OCI-M2 (cell line): ENCODE measurements around the gene S100B.
"Not testable (repeated sequence)": the region's sequence is repeated elsewhere in the genome, so short reads cannot be mapped to it uniquely, and the experiment has no call there.

Source experiments
- DNase-seq: peaks from one replicate; lab custom pipeline; 2025; ENCODE audit not compliant: unreplicated experiment; lab: John Stamatoyannopoulos, UW

Gene S100B

DNA sequence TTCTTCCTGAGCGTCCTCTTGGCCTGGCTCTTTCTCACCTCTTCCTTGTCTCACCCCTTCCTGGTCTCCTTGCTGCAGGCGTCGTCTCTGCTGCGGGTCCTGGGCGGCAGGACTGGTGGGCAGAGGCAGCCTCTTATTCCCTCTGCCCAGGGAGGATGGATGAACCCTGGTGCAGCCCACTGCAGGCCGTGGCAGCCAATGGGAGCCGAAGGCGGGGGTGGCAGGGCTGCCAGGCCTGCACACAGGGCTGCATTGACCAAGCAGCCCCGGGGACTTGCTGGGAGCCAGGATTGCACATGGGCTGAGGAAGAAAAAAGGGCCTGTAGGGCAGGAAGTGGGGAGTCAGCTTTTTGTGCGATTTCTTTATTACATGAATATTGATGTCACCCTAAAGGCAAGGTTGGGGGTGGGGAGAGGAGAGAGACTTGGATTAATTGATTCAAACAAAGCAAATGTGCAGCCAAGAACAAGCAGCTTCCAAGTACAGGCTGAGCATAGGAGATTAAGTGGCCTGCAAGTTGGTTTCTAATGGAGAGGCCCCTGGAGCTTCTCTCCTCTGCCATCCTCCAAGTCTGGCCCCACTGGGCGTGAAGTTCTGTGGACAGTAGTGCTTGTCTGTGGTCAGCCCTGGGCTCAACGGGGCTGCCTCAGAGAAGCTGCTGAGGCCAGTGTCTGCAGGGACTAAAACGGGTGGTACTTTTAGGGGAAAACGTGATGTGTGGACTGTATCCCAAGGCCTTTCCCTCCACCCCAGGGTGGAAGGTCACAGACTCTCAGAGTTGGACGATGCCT, at the start of gene S100B:
TSS of gene S100B (minus strand) at position 108 of the 792 bp plus-strand sequence. CDS start 2,667 bp downstream, outside the sequence.
- DNase-seq, result no peak

DNA sequence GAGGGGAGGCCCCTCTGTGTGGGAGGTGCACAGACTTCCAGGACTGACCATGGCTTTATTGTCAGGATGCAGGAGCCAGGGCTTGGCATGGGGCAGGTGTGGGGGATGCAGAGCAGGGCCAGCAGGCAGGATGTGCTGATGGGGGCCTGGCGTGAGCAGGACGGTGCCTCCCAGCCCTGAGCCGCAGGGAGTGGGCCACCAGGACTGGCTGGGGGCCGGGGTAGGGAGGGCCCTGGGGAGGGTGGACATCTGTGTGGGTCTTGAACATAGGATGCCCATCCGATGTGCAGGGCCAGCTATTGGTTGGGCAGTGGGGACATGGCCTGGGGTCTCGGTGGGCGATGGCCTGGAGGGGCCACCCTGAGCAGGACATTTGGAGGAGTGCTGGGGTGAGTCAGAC, 46.2 kb upstream of the S100B start:
- DNase-seq, result no peak

DNA sequence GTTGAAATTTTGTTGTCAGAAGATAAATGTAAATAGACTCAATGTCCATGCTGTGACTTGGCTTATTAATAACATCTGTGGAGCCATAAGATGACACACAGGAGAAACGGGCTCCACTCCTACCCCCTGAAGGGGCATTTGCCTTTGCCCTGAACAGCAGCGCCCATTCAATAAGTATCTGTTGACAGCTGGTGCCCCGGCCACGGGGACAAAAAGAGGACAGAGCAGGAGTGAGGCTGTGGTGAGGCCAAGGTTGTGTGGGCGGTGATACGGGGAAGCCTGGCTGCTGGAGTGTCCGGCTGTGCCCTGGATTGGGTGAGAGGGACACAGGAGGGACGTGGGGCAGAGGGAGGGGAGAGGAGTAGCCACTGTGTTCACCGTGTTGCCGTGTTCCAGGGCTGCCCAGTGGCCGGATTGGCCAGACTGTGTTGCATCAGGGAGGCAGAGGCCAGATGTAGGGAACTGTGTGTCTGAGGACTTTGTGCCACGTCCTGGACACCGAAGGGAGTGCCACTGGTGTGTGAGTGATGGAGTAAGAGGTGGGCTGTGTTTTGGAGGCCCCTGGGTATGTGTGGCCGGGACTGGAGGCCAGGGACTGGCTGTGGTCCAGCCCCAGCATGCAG, 45.7 kb upstream of the S100B start:
- no peak for DNase-seq

GRCh38 chr21:46649356-46649755, 44.5 kb upstream of the S100B start:
- no peak for DNase-seq

DNA sequence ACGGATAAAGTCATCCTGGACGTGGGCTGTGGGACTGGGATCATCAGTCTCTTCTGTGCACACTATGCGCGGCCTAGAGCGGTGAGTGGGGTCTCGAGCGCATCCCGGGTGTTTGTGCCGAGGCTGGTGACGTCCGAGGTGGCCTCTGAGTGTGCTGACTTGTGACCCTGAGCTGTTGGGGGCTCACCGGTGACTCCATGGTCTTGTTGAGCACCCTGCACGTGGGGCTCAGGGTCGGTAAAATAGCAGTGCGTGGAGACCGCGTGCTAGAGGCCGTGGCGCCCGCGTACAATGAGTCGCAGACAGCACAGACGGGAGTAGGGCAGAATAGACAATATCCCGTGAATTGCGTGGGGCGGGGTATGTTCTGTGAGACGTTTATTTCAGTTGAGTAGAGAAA, 43.7 kb upstream of the S100B start:
- no peak for DNase-seq

- DNase-seq, result no peak
These were observed 41.8 kb upstream of the S100B start for GRCh38 chr21:46646541-46647154.

DNA sequence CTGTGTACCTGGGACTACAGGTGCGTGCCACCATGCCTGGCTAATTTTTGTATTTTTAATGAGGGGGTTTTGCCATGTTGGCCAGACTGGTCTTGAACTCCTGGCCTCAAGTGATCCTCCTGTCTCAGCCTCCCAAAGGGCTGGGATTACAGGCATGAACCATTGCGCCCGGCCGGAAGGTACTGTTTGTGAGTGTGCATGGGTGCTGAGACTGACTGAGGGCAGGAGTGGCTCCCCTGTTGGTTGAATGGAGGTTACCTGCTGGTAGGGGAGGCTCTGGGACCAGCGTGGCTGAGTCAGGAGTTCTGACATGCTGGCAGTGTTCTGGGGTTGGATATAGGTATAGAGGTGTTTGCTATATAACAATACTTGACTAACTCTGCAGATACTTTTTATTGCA, 41.0 kb upstream of the S100B start:
- no peak for DNase-seq

DNA sequence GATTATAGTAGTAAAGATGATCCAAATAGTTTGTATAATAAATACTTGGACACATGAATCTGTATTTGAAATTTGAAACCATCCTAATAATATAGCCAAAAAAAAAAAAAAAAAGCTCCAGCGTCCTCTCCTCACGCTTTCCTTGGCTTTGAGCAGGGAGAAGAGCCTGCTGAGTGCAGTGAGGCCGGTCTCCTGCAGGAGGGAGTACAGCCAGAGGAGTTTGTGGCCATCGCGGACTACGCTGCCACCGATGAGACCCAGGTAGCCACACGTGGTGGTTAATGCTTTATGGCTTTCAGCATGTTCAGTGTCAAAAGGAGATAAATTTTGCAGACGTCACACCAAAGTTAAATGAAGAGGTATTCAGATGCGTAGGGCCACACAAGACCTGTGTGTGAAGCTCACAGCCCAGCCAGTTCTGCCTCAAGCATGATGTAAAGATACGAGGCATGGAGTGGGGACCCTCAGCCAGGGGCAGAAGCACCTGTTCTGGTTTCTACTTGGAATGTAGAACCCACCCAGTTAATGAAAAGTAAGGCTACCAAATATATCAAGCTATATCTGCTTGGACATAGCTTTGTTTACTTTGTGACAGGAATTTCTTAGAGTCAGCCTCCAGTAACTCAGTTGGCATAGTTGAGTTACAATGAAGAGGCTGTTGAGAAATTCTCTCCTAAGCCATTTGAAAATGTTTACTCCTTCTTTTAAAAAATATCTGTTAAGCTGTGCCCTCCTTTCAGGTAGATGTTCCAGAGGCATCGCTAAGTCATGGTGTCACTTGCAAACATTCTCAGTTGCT, 38.7 kb upstream of the S100B start:
- DNase-seq, result no peak

- no peak for DNase-seq
These were observed 36.8 kb upstream of the S100B start for GRCh38 chr21:46641656-46642055.

- no peak for DNase-seq
These were observed 34.9 kb upstream of the S100B start for GRCh38 chr21:46639489-46640386.

GRCh38 chr21:46637952-46638746, 33.3 kb upstream of the S100B start:
- peak; percentile 94 for DNase-seq

- no peak for DNase-seq
These were observed 31.8 kb upstream of the S100B start for GRCh38 chr21:46636550-46637285.

GRCh38 chr21:46636181-46636512, 31.3 kb upstream of the S100B start:
- DNase-seq, result no peak

DNA sequence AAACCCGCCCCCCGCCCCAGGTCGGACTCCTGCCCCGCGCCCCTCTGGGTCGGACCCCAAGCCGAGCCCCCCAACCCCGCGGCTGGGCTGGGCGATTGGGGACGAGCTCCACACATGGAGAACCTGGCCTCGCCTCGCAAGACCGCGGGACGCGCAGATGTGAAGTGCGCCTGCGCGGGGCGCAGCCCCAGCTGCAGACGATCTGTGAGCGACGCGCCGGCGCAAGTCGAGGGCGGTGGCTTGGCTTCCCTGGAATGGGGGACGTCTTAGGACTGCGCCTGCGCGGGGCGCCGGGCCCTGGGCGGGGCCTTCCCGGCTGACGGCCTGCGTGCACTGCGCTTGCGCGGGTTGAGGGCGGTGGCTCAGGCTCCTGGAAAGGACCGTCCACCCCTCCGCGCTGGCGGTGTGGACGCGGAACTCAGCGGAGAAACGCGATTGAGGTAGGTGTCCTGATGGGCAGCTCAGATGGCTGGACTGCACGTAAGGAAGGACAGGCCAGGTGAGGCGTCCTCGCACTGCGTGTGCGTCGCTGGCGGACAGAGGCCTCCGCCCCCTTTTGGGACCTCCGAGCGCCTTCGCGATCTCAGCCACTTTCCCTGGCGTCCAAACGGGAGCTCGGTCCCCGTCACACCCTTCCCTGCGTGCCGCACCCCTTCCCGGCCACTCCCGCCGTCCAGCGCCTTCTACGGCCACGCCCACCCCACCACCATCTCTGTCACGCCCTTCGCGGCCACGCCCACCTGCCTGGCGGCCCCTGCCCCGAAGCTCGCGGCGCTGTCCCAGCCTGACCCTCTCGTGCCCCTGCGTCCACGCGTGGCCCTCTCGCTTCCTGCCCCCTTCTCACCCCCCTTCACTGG, 30.7 kb upstream of the S100B start, which contains the start of gene PRMT2:
TSS of gene PRMT2 (plus strand) at position 351 of the 857 bp plus-strand sequence. CDS start 1,278 bp downstream, outside the sequence.
- DNase-seq, result peak; percentile 100

DNA sequence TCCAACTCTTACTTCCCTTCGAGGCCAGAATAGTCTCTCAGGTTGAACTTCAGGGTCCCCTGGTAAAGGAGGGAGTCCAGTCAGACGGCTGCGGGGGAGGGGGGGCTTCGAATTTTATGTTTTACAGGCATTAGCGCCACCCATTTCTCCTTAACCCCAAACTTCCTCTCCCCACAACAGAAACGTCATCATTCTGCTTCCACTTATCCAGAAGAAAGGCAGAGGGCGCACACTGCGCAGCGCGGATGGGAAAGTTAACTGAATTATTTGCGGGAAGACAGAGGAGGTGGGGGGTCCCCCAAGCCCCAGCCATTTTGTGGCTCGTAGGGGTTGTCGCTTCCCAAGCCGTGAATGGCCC, 30.1 kb upstream of the S100B start:
- peak; percentile 98 for DNase-seq

- DNase-seq, result no peak
These were observed 29.5 kb upstream of the S100B start for GRCh38 chr21:46634427-46634826.

DNA sequence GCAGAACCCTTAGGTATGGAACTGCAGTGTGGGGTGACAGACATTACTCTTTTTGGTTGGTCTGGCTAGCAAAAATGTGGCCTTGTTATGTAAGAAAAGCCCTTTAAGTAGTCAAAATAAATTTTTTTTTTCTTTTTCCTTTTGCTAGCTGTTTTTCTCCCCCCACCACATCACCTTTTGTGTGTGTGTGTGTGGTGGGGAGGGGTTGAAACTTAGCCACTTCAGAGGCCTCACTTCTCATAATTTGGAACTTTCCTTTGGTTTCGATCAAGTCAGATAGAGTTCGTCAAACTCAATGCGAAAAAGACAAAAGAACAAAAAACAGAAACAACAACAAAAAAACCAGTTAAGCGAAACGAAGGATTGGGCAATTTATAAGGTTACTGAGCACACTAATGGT, 28.7 kb upstream of the S100B start:
- no peak for DNase-seq

- not testable (repeated sequence) for DNase-seq
These were observed 26.0 kb upstream of the S100B start for GRCh38 chr21:46630915-46631314.
